ENCODE results near the gene DCAF5.
"Not testable (repeated sequence)": the region's sequence is repeated elsewhere in the genome, so short reads cannot be mapped to it uniquely, and the experiment has no call there.

DCAF5 gene

GRCh38 chr14:69042299-69042698 lies 110.6 kb downstream of the DCAF5 start:
- DNase-seq, result no peak

GRCh38 chr14:69041783-69042182 lies 111.1 kb downstream of the DCAF5 start:
- no peak for DNase-seq

GRCh38 chr14:69040353-69040752 lies 112.6 kb downstream of the DCAF5 start:
- DNase-seq, result no peak

- no peak for DNase-seq
Measured at GRCh38 chr14:69039288-69039628, 113.7 kb downstream of the DCAF5 start.

- no peak for DNase-seq
Measured at GRCh38 chr14:69038455-69039287, 114.2 kb downstream of the DCAF5 start.

- DNase-seq, result no peak
Measured at GRCh38 chr14:69037790-69038454, 115.0 kb downstream of the DCAF5 start.

GRCh38 chr14:69036757-69037506 lies 116.0 kb downstream of the DCAF5 start:
- DNase-seq, result no peak

- DNase-seq, result no peak
Measured at GRCh38 chr14:69034612-69035262, 118.2 kb downstream of the DCAF5 start.

- DNase-seq, result no peak
Measured at GRCh38 chr14:69027242-69027913, 125.5 kb downstream of the DCAF5 start.

GRCh38 chr14:69023035-69023434 lies 129.9 kb downstream of the DCAF5 start:
- DNase-seq, result no peak

- not testable (repeated sequence) for DNase-seq
Measured at GRCh38 chr14:69022093-69022492, 130.8 kb downstream of the DCAF5 start.

GRCh38 chr14:69017706-69018105 lies 135.2 kb downstream of the DCAF5 start:
- DNase-seq, result no peak

- no peak for DNase-seq
Measured at GRCh38 chr14:69014829-69015259, 138.1 kb downstream of the DCAF5 start.

GRCh38 chr14:69013943-69014782 lies 138.8 kb downstream of the DCAF5 start:
- DNase-seq, result no peak

- DNase-seq, result no peak
Measured at GRCh38 chr14:69012256-69012953, 140.5 kb downstream of the DCAF5 start.

GRCh38 chr14:69010648-69011047 lies 142.3 kb downstream of the DCAF5 start:
- no peak for DNase-seq

GRCh38 chr14:69008421-69008884 lies 144.5 kb downstream of the DCAF5 start:
- no peak for DNase-seq

- no peak for DNase-seq
Measured at GRCh38 chr14:69006346-69006745, 146.6 kb downstream of the DCAF5 start.

GRCh38 chr14:69005432-69006148 lies 147.3 kb downstream of the DCAF5 start:
- DNase-seq, result no peak
